Activated naive CD8-positive, alpha-beta T cell treated with anti-CD3 and anti-CD28 coated beads, Interleukin-2, amount 50 U/mL, for 16 hours (primary cell): ENCODE data around the gene TMEM53.

ENCODE experiments used
- DNase-seq: peaks from one replicate; pipeline ENCODE4 v3.0.0-alpha.2; 2020; ENCODE audit warnings: low read depth, low spot score

Gene TMEM53

DNA sequence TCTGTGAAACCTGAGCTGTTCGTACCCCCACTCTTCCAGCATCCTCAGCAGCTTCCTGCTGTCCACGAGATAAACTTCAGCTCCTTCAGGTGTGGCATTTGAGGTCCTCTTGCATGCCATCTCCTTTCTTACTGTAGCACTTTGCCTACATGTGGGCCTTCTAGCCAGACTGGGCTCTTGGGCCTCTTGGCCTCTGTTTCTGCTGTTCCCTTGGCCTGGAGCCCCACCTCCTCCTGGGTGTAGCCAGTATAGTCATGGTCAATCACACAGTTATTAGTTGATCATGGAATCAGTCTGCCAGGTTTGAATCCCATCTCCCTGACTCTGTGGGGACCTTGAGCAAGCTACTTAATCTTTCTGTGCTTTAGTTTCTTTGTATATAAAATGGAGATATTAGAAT is 26.4 kb downstream of the TMEM53 start:
- DNase-seq, result no peak

DNA sequence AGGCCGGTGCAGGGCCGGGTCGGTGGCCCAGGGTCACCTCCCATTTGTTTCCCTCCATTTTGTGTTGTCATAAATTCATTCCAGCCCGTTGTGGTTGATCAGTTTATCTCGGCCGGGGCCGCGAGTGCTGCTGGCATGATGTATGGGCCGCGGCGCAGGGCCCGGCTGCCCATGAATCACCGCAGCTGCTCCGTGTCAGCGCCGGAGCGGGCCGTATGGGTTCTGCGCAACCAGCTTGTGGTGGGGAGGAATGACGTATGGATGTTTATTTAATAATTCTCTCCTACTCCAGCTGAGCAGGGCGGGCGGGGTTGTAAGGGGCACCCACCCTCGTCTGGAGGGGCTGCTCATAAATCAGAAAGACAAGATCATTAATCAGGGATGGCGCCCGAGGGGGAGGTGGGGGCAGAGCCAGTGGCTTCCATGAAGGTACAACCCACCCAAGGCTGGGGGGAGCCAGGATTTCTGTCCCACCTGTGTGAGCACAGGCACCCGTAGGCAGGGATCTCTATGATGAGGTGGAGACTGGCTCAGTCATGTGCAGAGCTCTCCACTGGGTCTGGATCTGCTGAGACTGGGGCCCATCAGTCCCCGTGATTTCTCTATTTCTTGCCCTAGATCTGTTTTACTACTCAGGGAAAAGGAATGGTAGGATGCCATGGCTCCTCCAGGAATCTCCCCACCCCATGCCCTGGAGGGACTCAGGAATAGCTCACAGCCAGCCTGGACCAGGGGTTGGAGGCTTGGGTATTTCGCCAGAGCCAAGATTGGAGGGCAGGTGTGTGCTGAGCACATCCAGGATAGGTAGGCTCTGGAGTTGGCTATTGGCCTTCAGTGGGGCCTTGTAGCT is 27.8 kb downstream of the TMEM53 start:
- DNase-seq, result no peak

DNA sequence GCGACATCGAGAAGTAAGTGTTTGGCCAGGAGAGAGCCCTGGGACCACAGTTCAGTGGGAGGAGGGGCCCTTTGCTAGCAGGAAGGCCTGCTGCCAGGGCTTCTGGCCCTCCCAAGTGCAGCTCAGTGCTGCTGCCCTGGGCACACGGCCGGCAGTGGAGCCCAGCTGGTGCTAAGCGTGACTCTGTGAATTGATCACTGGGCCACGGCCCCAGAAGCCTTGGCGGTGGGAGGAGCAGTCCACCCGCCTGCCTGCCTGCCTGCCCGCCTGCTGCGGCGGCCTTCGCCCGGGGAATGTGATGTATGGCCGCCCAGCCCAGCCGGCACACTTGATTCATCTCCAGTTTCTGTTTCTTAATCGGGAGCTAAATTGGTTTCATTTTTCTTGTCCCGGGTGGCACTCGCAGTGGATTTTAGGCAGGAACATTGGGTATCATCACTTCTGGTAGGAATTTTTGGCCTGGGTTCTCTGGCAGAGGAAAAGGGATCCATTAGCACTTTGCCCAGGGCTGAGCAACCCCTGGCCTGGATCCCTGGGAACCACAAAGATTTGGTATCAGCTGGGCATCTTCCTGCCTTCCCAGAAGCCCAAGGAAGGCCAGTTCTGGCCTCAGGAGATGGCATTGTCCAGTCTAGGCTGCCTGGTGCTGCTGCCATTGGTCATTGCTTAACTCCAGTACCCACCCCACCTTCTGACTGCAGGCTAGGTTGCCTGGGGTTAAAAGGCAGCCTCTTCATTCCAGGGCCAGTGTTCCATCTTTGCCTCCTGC is 28.6 kb downstream of the TMEM53 start:
- no peak for DNase-seq

DNA sequence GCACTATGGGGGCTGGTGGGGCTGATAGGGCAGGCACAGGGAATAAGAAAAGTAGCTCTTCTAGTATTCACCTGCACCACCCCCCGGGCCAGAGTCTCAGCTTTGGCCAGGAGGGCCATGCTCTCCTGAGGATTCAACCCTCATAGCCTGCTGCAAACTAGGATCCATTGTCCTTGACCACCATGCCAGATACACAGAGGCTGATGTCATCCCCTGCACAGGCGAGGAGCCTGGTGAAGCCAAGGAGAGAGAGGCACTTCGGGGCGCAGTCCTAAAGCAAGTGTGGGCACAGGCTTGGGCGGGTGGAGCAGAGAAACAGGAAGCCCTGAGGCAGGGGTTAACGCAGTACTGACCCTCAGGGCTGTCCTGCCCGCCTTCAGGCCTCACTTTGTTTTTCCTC is 29.5 kb downstream of the TMEM53 start:
- DNase-seq, result no peak

DNA sequence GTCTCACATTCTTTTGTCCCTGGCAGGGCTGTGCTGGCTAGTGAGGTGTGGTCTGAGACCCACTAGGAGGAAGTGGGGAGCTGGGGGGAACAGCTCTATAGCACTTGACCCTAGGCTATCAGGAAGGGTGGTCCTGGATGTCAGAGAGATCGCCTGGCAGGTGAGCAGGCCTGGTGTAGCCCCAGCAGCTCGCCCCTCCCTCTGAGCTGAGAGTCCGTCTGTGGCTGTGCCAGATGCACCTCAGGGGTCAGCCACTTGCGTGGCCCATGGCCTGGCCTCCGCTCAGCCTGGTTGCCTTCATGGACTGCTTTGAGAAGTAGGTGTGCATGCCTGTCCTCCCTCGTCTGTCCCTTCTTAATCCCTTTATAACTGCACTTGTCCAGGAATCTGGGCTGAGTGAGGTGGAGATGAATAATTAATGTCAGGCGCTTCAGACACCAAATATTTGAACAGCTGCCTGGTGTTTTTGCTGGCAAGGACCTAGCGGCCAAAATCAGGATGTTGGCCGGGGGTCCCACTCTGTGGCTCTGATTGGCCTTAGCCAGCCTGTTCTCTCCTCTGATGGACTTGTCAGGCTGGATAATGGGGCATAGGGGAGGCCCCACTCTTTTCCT is 30.5 kb downstream of the TMEM53 start:
- DNase-seq, result no peak

DNA sequence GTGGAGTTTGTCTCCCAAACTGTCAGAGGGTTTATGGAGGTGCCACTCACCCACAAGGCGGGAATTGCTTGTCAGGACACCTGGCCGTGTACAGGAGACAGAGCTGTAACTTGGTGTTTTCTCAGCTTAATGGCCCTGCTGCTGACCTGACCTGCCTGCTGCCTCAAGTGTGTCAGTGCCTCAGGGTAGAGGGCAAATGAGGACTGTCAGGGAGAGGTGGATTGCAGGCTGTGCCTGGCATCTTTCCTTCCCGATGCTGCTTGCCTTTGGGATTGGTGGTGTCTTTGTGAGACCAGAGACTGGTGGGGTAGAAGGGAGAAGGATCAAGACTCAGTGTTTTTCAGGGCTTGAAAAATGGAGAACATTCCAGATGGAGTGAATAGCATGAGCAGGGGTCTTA is 31.4 kb downstream of the TMEM53 start:
- no peak for DNase-seq

DNA sequence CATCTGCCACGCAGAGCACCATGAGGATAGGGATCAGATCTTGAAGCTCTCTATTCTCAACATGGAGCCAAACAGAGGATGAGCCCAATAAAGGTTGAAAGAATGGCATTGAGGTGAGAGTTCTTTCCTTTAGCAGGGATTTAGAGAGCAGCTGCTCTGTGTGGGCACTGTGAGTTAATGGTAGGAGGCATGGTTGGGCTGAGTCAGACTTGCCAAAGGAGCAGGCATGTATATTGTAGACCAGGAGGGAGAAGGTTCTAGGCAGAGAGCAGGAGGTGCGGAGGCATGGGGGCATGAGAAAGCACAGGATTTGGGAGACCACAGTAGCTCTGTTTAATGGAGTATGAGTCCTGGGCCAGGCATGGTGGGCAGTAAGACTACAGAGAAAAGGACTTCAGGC is 32.0 kb downstream of the TMEM53 start:
- DNase-seq, result no peak

DNA sequence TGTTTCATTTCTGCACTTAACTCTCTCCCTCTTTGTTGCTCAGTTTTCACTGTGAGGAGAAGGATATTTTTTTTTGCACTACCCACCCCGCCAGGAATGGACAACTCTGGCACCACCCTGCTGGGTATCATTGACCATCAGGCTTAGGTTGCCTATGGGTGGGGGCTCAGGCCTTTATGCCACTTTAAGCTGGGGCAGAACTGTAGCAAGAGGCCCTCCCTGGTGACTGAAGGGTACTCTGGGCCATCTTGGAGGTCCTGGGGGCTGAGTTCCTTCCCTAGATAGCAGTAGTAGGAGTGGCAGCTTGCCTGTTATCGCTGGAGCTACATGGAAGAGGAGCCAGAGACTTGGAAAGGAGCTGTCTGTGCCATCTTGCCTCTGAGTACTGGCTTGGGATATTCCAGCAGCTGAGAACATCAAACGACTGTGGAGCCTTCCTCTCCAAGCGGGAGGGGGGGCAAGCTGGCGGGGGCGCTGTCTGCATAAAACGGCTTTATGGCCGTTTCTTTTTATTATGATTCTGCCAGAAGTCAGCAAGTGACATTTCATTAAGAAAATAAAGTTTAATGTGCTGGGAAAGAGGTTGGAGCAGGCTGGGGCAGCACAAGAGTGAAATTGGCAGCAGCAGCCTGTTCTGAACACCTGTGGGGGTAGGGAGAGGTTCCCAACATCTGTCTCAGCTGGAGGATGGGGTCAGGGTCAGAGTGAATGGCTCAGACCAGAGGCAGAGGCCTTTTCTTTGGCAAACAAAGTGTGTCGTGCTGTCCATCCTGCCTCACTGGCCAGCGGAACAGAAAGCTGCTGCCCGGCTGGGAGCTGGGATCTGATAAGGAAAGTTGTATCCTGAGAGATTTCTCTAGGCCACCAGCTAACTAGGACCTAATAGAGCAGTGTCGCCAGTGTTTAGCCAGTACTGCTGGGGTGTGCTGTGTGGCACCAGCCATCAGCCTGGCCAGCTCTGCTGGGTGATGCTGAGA is 32.9 kb downstream of the TMEM53 start:
- no peak for DNase-seq

DNA sequence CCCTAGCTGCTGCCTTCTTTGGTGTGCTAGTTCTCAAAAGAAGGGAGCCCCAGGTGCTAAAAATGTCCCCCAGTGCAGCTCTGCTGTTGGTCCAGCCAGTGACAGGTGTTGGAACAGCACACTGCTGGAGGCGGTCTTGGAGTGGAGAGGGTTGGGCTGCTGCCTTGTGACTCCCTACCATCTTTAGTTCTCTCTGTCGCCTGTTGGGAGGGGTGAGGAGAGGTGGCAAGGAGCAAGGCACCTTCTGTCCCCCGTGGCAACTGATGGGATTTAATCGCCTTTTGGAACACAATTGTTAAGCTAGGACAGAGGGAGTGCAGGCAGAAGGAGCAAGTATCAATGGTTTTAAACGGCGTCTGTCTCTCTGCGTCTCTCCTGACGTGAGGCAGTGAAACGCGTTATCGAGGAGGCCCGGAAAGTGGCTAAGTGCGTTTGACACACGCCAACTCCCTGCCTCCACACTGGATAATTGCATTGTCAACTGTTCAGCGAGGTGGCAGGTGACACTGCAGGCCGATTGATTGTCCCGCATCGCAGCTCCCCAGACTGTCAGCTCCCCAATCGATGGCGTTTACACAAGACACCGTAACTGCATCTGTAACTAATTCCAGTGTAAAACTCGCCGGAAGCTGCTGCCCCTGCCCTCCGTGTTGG is 34.0 kb downstream of the TMEM53 start:
- no peak for DNase-seq

DNA sequence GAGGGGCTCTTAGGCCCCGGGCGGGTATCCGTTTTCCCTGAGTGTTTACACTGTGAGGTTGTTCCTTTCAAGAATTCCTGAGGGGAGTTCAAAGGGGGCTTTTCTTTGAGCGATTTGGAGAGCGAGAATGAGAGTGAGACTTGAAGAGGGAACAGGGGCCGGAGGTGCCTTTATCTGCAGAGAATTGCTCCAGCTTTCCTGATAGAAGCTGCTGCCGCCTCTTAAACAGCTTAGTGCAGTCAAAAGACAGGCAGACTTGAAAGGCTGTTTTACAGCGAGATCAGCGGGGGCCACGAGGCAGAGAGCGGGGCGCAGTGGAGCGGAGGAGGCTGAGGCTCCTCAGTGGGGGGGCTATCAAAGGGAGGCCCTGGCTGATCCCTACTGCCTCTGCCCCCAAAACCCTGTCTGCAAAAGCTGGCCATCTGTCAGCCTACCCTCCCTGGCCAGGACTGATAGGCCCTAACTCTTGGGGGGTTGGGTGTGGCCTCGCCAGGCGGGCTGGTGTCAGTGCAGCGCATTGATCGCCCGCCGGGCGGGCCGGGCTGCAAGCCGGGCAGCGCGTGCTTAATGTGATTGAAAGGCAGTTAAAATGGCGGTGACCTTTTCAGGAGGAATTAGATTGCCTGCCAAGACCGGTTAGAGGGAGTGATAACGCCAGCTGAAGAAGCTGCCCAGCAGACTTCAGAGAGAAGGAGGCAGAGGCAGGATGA is 36.4 kb downstream of the TMEM53 start:
- DNase-seq, result no peak

DNA sequence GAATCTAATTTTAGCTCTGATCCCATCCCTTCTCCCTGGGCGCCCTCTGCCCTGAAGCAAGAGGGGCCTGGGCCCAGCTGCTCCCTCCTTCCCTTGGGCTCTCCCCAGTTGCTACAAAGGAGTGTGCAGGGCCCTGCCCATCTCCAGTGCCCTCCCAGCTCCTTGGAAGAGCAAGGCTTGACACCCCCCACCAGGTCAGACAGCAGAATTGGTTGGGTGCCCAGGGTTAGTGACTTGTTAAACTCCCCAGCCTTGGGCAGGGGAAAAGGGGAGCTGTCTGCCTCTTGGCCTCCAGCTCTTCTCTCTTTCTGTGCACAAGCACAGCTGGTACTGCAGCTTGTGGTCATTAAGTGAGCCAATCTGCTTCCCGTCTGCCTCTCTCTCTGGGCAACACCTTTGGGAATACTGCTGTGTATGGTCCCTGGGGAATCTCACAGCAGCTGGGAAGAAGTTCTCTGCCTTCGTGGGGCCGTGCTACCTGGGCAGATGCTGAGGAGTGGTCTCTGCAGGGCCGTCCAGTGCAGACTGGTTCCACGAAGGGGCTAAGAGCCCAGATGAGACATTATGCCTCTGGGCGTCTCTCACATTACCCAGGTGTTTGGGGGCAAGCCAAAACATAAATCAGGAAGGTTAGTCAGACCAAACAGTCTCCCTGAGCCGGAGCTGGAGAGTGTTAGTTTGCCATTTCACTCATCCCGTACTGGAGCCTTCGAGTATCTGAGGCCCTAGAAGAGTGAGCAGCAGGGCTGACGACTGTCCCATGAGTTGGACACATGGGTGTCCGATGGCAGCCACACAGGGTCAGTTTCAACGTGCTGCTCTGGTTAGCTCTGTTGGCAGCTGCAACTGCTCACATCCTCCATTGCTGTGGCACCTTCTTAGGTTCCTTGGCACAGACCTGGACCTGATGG is 37.3 kb downstream of the TMEM53 start:
- no peak for DNase-seq

DNA sequence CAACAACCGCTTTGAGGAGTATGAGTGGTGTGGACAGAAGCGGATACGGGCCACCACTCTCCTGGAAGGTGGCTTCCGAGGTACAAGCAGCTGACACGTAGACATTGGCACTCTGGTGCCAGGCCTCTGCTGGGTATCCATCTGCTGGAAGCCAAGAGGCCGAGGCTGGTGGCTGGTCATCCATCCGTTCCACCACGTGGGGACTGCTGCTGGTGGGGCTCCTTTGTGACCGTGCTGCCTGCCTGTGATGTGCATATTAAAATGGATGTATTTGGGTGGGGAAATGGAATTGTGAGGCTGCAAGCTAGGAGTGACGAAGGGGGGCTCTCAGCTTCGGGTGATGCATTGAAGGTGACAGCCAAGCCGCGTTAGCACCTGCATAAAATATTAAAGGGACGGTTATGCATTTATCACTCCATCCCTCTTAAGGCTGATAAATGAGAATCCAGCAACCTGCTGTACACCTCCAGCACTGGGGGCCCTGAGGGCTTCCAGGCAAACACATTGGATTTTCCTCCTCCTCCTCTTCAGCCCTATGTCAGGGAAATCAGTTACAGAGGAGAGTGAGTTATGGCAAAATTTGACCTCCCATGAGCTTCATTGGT is 38.1 kb downstream of the TMEM53 start:
- DNase-seq, result no peak

DNA sequence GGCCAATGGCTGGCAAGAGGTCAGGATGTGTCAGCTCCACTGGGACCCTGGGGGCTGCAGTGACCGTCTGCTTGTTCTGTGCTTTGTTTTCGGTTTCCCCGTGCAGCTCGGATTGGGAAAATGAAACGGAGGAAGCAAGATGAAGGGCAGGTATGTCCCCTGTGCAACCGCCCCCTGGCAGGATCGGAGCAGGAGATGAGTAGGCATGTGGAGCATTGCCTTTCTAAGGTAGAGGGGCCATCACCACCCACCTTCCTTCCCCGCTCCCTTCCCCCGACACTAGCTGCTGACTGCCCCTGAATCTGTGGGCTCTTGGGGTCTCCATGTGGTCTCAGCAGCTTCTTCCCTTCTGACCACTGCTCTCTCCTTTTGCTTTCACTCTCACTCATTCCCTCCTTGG is 38.8 kb downstream of the TMEM53 start:
- DNase-seq, result no peak

DNA sequence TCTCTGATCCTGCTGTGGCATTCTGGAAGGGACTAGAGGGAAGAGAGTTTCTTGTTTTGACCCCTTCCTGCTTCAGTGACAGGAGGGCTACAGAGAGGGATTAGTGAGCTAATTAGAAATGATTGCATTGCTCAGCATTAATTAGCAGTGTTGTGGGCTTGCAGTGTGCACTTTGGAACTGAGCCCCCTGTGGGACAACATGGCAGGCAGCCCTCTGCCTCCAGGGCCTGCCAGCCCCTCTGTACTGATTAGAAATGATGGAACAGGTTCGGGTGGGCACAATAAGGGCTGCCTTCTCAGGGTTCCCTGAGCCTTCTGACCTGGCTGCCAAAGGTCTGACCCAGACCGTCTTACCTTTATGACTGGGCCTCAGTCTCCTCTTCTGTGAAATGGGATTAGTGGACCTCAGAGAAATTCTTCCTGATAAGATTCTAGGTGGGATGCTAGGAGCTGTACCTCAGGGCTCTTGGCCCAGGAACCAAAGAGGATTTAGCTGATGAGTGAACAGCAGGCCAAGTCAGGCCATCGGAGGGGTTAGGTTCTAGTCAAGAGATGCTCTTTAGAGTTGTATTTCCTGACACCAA is 39.6 kb downstream of the TMEM53 start:
- DNase-seq, result no peak

DNA sequence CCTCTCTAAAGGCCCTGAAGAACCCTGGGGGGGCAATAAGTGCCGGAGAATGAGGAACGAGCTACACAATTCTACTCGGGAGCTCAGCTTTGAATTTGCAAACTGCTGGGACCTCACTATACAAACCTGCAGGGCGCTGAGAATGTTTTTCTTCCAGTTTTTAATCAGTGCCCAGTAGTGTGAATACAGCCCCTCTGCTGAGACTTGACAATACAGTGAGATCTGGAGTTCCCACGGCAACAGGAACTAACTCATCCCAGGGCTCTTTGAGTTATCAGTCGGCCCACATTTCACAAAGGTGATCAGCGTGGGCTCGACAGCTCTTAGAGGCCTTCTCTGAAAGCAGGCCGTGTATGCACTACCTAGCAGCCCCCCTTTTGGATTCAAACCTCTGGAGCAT is 41.7 kb downstream of the TMEM53 start:
- DNase-seq, result no peak

DNA sequence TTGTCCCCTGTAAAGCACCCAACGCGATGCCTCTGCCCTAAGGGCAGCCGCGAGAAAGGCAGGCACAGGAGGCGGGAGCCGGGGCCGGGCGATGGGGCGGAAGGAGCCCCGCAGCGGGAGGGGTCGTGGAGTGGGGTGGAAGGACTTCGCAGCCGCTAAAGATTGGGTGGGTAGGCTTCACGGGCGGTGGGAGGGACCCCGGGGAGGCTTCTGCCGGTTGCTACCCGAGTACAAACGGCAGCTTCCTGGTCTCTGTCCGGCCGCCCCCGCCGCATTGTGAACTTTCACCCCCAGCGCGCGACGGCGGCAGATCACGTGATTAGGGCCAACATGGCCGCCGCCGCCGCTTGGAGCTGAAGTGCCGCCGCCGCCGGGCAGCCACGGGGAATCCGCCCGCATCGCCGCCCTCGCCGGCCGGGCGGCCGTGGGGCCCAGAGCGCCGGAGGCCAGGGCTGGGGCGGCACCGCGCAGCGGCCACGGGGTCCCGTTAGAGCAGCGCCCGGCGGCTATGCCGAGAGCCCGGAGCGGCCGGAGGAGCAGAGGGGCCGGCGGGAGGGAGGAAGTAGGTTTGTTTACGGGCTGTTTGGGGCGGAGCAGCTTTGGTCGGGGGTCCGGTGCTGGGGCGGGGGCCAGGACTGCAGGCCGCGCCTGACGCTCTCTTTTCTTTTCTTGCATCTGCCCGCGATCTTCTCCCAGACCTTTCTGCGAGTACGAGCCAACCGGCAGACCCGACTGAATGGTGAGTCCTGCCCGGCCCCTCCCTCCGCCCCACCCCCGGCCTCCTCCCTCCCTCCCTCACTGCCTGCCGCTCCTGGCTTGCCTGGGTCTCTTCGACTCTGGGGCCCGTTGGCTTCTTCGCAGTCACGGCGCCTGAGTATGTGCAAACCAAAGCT is 42.4 kb downstream of the TMEM53 start:
- peak; percentile 82 for DNase-seq

DNA sequence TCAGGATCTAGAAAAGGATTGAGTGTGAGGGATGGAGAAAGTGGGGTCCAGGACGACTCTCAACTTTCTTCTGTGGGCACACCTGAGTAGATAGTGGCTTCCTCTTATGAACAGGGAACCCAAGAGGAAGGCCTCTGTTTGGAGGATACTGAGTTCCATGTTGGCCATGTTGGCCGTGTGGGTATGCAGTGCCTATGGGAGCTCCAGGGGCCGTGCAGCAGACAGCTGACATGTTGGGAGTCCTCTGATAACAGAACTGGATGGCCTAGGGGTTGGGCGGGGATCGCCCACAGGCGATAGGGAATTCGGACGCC is 43.0 kb downstream of the TMEM53 start:
- DNase-seq, result no peak

DNA sequence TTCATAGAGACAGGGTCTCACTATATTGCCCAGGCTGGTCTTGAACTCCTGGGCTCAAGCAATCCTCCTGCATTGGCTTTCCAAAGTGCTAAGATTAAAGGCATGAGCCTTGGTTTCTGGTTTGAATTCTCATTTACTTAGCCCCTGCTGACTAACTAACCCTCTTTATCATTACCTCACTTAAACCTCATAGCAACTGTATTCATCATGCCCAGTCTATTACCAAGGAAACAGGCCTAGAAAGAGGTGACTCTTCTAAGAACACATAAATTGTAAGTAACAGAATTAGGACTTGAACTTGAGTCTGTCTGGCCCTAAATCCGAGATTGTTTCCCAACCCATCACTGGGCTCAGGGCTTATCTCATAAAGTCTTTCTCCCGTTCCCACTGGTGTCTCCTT is 44.2 kb downstream of the TMEM53 start:
- no peak for DNase-seq
